B cell (primary cell): ENCODE data around the gene LRRN4. TPM values are rescaled to one million over a fixed set of nuclear protein-coding genes. Genes with fewer than 3 reads are reported as not detected.

Source experiments
- ATAC-seq: fragments of 200-7000 bp; cut with Tn5 transposase; one replicate; pipeline ENCODE4 v1.10.0; 2021; ENCODE audit warnings: low read depth, mild to moderate bottlenecking, moderate number of reproducible peaks, moderate library complexity
- CTCF ChIA-PET: fragments of 350-600 bp; sonication (Branson Sonifier 250); formaldehyde crosslinking; loops from one replicate; lab custom pipeline; 2021; ENCODE audit warnings: antibody characterized with exemption, inconsistent platforms; lab: Charles Lee
- POLR2A ChIA-PET: fragments of 350-600 bp; sonication (Branson Sonifier 250); formaldehyde crosslinking; loops from one replicate; lab custom pipeline; 2021; ENCODE audit warnings: antibody characterized with exemption; lab: Charles Lee
- DNase-seq: peaks from one replicate; pipeline ENCODE4 v3.0.0; 2013
- H2AFZ ChIP-seq: 2 replicates; pipeline ENCODE4 v1.6.1; 2012; ENCODE audit warnings: mild to moderate bottlenecking, low read depth, low read length; ENCODE audit not compliant: insufficient read depth, poor library complexity, severe bottlenecking
- H3K27ac ChIP-seq, 2 donors: 1 replicate in 1 of 2; 2 replicates in 1 of 2; pipeline ENCODE4 v1.5.1; 2012 to 2013; ENCODE audit warnings: low read length in 2 of 2, mild to moderate bottlenecking in 2 of 2, moderate library complexity in 1 of 2
- H3K27me3 ChIP-seq, 4 experiments: fragments of 200-600 bp in 1 of 4; sonication (generic) in 1 of 4; replicated peaks in 1 of 4; 1 replicate in 2 of 4; 2 replicates in 2 of 4; pipeline versions ENCODE4 v1.6.1 to v1.7.0; 2013 to 2016; ENCODE audit warnings: low read length in 3 of 4, mild to moderate bottlenecking in 2 of 4, mixed read lengths in 1 of 4, moderate library complexity in 1 of 4; ENCODE audit not compliant: insufficient read depth in 4 of 4, control insufficient read depth in 3 of 4; ENCODE audit errors: control extremely low read depth in 1 of 4
- H3K36me3 ChIP-seq, 2 experiments: replicated peaks in 1 of 2; 1 replicate in 1 of 2; 2 replicates in 1 of 2; pipeline versions ENCODE4 v1.6.1 to v1.7.1; 2013; ENCODE audit warnings: low read length in 1 of 2; ENCODE audit not compliant: insufficient read depth in 2 of 2, control insufficient read depth in 1 of 2; ENCODE audit errors: control extremely low read depth in 1 of 2, extremely low read depth in 1 of 2
- H3K4me1 ChIP-seq, 2 donors: fragments of 200-600 bp in 1 of 2; sonication (generic) in 1 of 2; 1 replicate in 1 of 2; 2 replicates in 1 of 2; pipeline versions ENCODE4 v1.5.1 to v1.6.1; 2013 to 2017; ENCODE audit warnings: low read length in 2 of 2; ENCODE audit not compliant: control insufficient read depth in 2 of 2, insufficient read depth in 2 of 2
- H3K4me2 ChIP-seq: replicated peaks from 2 replicates; pipeline ENCODE3; 2012; ENCODE audit warnings: mild to moderate bottlenecking, low read depth, low read length; ENCODE audit not compliant: poor library complexity, severe bottlenecking
- H3K4me3 ChIP-seq, 5 experiments: fragments of 200-600 bp in 1 of 5; sonication (generic) in 1 of 5; 1 replicate in 3 of 5; 2 replicates in 2 of 5; pipeline versions ENCODE4 v1.5.1 to v1.7.0; 2011 to 2016; ENCODE audit warnings: low read length in 4 of 5, mild to moderate bottlenecking in 4 of 5, low read depth in 2 of 5, control low read depth in 1 of 5, moderate library complexity in 1 of 5; ENCODE audit not compliant: insufficient read depth in 1 of 5; ENCODE audit errors: control extremely low read depth in 1 of 5, extremely low read depth in 1 of 5
- H3K79me2 ChIP-seq: fragments of 200-600 bp; sonication (generic); one replicate; pipeline ENCODE4 v1.6.0; 2016; ENCODE audit warnings: low read length; ENCODE audit not compliant: control insufficient read depth, insufficient read depth
- H3K9ac ChIP-seq: fragments of 200-600 bp; sonication (generic); 2 replicates; pipeline ENCODE4 v1.6.1; 2017; ENCODE audit warnings: mild to moderate bottlenecking, low read length, moderate library complexity
- H3K9me3 ChIP-seq, 3 donors: one replicate each; pipeline versions ENCODE4 v1.6.1 to v1.7.1; 2013; ENCODE audit warnings: low read length in 2 of 3; ENCODE audit not compliant: control insufficient read depth in 2 of 3, insufficient read depth in 1 of 3; ENCODE audit errors: control extremely low read depth in 1 of 3
- H4K20me1 ChIP-seq: 2 replicates; pipeline ENCODE4 v1.6.0; 2012; ENCODE audit warnings: mild to moderate bottlenecking, low read length; ENCODE audit not compliant: insufficient read depth, control insufficient read depth, poor library complexity, severe bottlenecking
- H3K27ac Mint-ChIP-seq: one replicate; pipeline ENCODE4 v1.8.0; 2021; ENCODE audit warnings: mixed read lengths
- H3K27me3 Mint-ChIP-seq: one replicate; pipeline ENCODE4 v1.8.0; 2021; ENCODE audit warnings: mixed read lengths
- H3K4me1 Mint-ChIP-seq: one replicate; pipeline ENCODE4 v1.8.0; 2021; ENCODE audit warnings: mixed read lengths
- H3K4me3 Mint-ChIP-seq: one replicate; pipeline ENCODE4 v1.8.0; 2021; ENCODE audit warnings: mixed read lengths
- H3K9me3 Mint-ChIP-seq: one replicate; pipeline ENCODE4 v1.8.0; 2022; ENCODE audit warnings: mixed read lengths; ENCODE audit not compliant: insufficient read depth
- CTCF ChIP-seq: fragments of 200-600 bp; IDR thresholded peaks from one replicate; pipeline ENCODE4 v1.8.0; 2022; ENCODE audit warnings: antibody characterized with exemption, mild to moderate bottlenecking
- EZH2 ChIP-seq: IDR thresholded peaks from 2 replicates; pipeline ENCODE4 v1.6.1; 2012; ENCODE audit warnings: borderline replicate concordance, low read depth, mild to moderate bottlenecking, moderate library complexity, low read length; ENCODE audit not compliant: insufficient read depth, poor library complexity, severe bottlenecking
- WGBS: methylation state at CpG from one replicate; pipeline ENCODE4 v1.1.5; 2013; ENCODE audit warnings: missing lambda C conversion rate; ENCODE audit not compliant: insufficient coverage; 5-methylcytosine and 5-hydroxymethylcytosine counted together
- intact Hi-C: fragments of 100-400 bp; cut with micrococcal nuclease; formaldehyde crosslinking; loops from one replicate; pipeline ENCODE4 v1.10.0; 2022
- polyA plus RNA-seq: library from polyadenylated mRNA; depleted of rRNA; stranded (reverse); fragments of >200 nt; gene quantifications from 2 replicates; pipeline ENCODE4 v1.2.3, GENCODE V29; 2012
- total RNA-seq, 2 donors: library from RNA; stranded (reverse); fragments of 120-200 nt in 1 of 2; gene quantifications; 1 replicate in 1 of 2; 2 replicates in 1 of 2; pipeline versions ENCODE4 v1.2.3 to v1.2.4, GENCODE V29; 2013 to 2022

The LRRN4 gene
- total and polyA plus RNA-seq, 2 donors (not counting 1 experiment from before 2014, with no cell fraction given), result not detected

- no peaks in the 10 kb centered on the region for H3K79me2 ChIP-seq
- Mint-ChIP-seq H3K4me1 (no peaks in the 10 kb centered on the region), H3K27me3 (peaks cover 2% of the 10 kb centered on the region), H3K9me3 (no peaks in the 10 kb centered on the region), H3K27ac (no peak overlapping the region), H3K4me3 (no peak overlapping the region)
- TF ChIP-seq EZH2, result no peak
- TF ChIP-seq CTCF, result no peak
- no peaks in the 10 kb centered on the region for H3K9me3 ChIP-seq
- POLR2A ChIA-PET, result no interaction called here
- no peaks in the 10 kb centered on the region for H3K36me3 ChIP-seq
- no peak overlapping the region for H3K9ac ChIP-seq
- intact Hi-C loops, result no loop called here
- no peak overlapping the region for H2AFZ ChIP-seq
- no peak for ATAC-seq
- H3K4me1 ChIP-seq, result no peaks in the 10 kb centered on the region
- CTCF ChIA-PET, result interaction anchor here (1.0 to 1.4 kb wide), 2 partner anchors 12 to 541 kb away, joined by 3 to 6 read pairs; no protein-coding TSS in a partner anchor
- H3K27ac ChIP-seq, result no peak overlapping the region
- no peak for DNase-seq
- WGBS, result 78% methylated on average over 2 of the region's 2 CpGs
- H3K4me3 ChIP-seq, result no peak overlapping the region
- H4K20me1 ChIP-seq, result no peaks in the 10 kb centered on the region
- no peak overlapping the region for H3K4me2 ChIP-seq
- H3K27me3 ChIP-seq, result no peaks in the 10 kb centered on the region
Measured at GRCh38 chr20:6069669-6070068, 15.8 kb upstream of the LRRN4 start.

- TF ChIP-seq EZH2 (no peak), CTCF (no peak)
- ChIA-PET CTCF (interaction anchor here (1.1 kb wide), 1 partner anchor 538 kb away, joined by 3 read pairs; no protein-coding TSS in a partner anchor), POLR2A (no interaction called here)
- Histone ChIP-seq H3K36me3 (no peaks in the 10 kb centered on the region), H3K4me3 (no peak overlapping the region), H2AFZ (no peak overlapping the region), H4K20me1 (no peaks in the 10 kb centered on the region), H3K4me1 (no peaks in the 10 kb centered on the region), H3K9me3 (no peaks in the 10 kb centered on the region), H3K27me3 (no peaks in the 10 kb centered on the region), H3K9ac (no peak overlapping the region), H3K4me2 (no peak overlapping the region), H3K27ac (no peak overlapping the region), H3K79me2 (no peaks in the 10 kb centered on the region)
- H3K4me1 Mint-ChIP-seq, result no peaks in the 10 kb centered on the region
- intact Hi-C loops, result no loop called here
- no peak for ATAC-seq
- 90% methylated on average over 2 of the region's 4 CpGs for WGBS
- no peak overlapping the region for H3K27ac Mint-ChIP-seq
- no peaks in the 10 kb centered on the region for H3K9me3 Mint-ChIP-seq
- no peak for DNase-seq
- peaks cover 12% of the 10 kb centered on the region for H3K27me3 Mint-ChIP-seq
- no peak overlapping the region for H3K4me3 Mint-ChIP-seq
Measured at GRCh38 chr20:6067763-6068318, 14.0 kb upstream of the LRRN4 start.
